HL-60 (cell line): ENCODE results near the gene WDR7.

ENCODE experiments used
- DNase-seq, 2 experiments: peaks; one replicate each; pipeline ENCODE4 v3.0.0-alpha.2; 2010 to 2020; ENCODE audit warnings: low read depth in 1 of 2, low spot score in 1 of 2
- H3K27ac ChIP-seq: fragments of 250-450 bp; sonication (Bioruptor Pico); replicated peaks from 2 replicates; pipeline ENCODE4 v1.5.1; 2020; ENCODE audit warnings: mild to moderate bottlenecking, moderate library complexity
- H3K27me3 ChIP-seq: fragments of 250-450 bp; sonication (Bioruptor Pico); 2 replicates; pipeline ENCODE4 v1.5.1; 2021; ENCODE audit warnings: mild to moderate bottlenecking, moderate library complexity; ENCODE audit not compliant: insufficient read depth, poor library complexity, severe bottlenecking
- H3K4me3 ChIP-seq: replicated peaks from 2 replicates; pipeline ENCODE4 v1.5.1; 2011; ENCODE audit warnings: mild to moderate bottlenecking, control low read depth, low read length; ENCODE audit not compliant: insufficient read depth
- GABPA ChIP-seq: IDR thresholded peaks from 2 replicates; pipeline ENCODE4 v1.6.1; 2012; ENCODE audit warnings: low read depth
- POLR2AphosphoS5 ChIP-seq: IDR thresholded peaks from 2 replicates; pipeline ENCODE4 v1.6.1; 2012; ENCODE audit warnings: low read depth
- SPI1 ChIP-seq: IDR thresholded peaks from 2 replicates; pipeline ENCODE4 v1.6.1; 2012; ENCODE audit warnings: low read depth, mild to moderate bottlenecking, borderline replicate concordance
- TF ChIP-seq, protein P1 (sequence below): IDR thresholded peaks from 2 replicates; pipeline ENCODE4 v1.6.1; 2012; ENCODE audit warnings: low read depth; ENCODE audit not compliant: insufficient replicate concordance
- TF ChIP-seq, protein P2 (sequence below): IDR thresholded peaks from one replicate; pipeline ENCODE4 v1.5.1; 2011; ENCODE audit warnings: low read length, control low read depth, inconsistent platforms; ENCODE audit not compliant: insufficient read depth

Gene WDR7

DNA sequence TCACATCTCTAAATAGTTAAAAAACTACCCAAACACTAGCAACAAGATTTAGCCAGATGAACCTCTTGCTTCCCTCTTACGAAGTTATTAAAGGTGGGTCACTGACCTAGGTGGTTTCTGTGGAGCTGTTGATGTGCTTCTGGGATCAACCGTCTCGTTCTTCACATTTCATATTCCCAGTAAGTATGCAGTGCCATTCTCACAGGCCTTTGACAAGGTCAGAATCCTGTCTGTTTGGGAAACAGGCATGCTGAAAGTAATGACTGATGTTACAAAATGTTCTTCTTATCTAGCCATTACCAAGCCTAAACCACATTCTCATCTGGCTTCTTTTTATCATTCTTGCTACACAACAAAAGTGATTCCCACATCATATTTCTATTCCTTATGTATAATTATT, 70.3 kb downstream of the WDR7 start:
- Histone ChIP-seq H3K27me3 (no peaks in the 10 kb centered on the region), H3K27ac (no peak overlapping the region), H3K4me3 (no peak overlapping the region)
- TF ChIP-seq, protein P1, sequence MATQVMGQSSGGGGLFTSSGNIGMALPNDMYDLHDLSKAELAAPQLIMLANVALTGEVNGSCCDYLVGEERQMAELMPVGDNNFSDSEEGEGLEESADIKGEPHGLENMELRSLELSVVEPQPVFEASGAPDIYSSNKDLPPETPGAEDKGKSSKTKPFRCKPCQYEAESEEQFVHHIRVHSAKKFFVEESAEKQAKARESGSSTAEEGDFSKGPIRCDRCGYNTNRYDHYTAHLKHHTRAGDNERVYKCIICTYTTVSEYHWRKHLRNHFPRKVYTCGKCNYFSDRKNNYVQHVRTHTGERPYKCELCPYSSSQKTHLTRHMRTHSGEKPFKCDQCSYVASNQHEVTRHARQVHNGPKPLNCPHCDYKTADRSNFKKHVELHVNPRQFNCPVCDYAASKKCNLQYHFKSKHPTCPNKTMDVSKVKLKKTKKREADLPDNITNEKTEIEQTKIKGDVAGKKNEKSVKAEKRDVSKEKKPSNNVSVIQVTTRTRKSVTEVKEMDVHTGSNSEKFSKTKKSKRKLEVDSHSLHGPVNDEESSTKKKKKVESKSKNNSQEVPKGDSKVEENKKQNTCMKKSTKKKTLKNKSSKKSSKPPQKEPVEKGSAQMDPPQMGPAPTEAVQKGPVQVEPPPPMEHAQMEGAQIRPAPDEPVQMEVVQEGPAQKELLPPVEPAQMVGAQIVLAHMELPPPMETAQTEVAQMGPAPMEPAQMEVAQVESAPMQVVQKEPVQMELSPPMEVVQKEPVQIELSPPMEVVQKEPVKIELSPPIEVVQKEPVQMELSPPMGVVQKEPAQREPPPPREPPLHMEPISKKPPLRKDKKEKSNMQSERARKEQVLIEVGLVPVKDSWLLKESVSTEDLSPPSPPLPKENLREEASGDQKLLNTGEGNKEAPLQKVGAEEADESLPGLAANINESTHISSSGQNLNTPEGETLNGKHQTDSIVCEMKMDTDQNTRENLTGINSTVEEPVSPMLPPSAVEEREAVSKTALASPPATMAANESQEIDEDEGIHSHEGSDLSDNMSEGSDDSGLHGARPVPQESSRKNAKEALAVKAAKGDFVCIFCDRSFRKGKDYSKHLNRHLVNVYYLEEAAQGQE = no peak
- no peak for TF ChIP-seq POLR2AphosphoS5
- TF ChIP-seq, protein P2, sequence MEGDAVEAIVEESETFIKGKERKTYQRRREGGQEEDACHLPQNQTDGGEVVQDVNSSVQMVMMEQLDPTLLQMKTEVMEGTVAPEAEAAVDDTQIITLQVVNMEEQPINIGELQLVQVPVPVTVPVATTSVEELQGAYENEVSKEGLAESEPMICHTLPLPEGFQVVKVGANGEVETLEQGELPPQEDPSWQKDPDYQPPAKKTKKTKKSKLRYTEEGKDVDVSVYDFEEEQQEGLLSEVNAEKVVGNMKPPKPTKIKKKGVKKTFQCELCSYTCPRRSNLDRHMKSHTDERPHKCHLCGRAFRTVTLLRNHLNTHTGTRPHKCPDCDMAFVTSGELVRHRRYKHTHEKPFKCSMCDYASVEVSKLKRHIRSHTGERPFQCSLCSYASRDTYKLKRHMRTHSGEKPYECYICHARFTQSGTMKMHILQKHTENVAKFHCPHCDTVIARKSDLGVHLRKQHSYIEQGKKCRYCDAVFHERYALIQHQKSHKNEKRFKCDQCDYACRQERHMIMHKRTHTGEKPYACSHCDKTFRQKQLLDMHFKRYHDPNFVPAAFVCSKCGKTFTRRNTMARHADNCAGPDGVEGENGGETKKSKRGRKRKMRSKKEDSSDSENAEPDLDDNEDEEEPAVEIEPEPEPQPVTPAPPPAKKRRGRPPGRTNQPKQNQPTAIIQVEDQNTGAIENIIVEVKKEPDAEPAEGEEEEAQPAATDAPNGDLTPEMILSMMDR = no peak
- TF ChIP-seq SPI1 = no peak
- no peak for TF ChIP-seq GABPA
- DNase-seq = no peak

DNA sequence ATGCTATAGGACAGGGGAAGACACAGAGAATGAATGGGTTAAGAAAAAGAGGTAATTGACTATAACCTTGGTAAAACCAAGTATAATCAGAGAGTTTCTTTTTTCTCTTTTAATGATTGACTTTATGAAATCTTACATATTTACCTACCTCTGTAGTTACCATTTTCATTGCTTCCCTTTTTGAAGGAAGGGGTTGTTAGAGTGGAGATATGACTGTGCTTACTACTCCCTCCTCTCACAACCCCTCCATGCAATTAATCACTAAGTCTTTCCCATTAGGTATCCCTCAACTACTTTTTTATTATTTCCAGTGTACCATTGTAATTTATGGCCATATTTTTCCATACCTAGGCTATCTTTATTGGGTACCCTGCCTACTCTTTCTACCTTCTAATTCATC, 71.4 kb downstream of the WDR7 start:
- no peak for DNase-seq
- H3K27ac ChIP-seq = no peak overlapping the region
- no peak for TF ChIP-seq POLR2AphosphoS5
- TF ChIP-seq, protein P1 = no peak
- TF ChIP-seq, protein P2 = no peak
- H3K27me3 ChIP-seq = no peaks in the 10 kb centered on the region
- H3K4me3 ChIP-seq = no peak overlapping the region

- Histone ChIP-seq H3K27ac (no peak overlapping the region), H3K27me3 (no peaks in the 10 kb centered on the region), H3K4me3 (no peak overlapping the region)
- DNase-seq = no peak
- TF ChIP-seq, protein P1 = no peak
- TF ChIP-seq, protein P2 = no peak
- TF ChIP-seq SPI1 = no peak
- TF ChIP-seq GABPA = no peak
- no peak for TF ChIP-seq POLR2AphosphoS5
These were observed 71.9 kb downstream of the WDR7 start for GRCh38 chr18:56723068-56723467.
